CD4-positive, alpha-beta T cell treated with Interleukin-4 for 4 hours (primary cell): ENCODE measurements around the gene PVR.
"Not testable (repeated sequence)": the region's sequence is repeated elsewhere in the genome, so short reads cannot be mapped to it uniquely, and the experiment has no call there.

Source experiments
- DNase-seq: peaks from one replicate; pipeline ENCODE4 v3.0.0-alpha.2; 2020

The PVR gene

GRCh38 chr19:44643605-44644401 is at the start of gene PVR:
Gene PVR, plus strand, starts transcription at chr19:44643910. Its CDS starts 187 bp downstream, at chr19:44644097.
- no peak for DNase-seq

- DNase-seq = no peak
Observed at GRCh38 chr19:44596428-44597130, 47.1 kb upstream of the PVR start.

- DNase-seq = no peak
Observed at GRCh38 chr19:44597131-44597491, 46.6 kb upstream of the PVR start.

GRCh38 chr19:44598355-44598754 is 45.4 kb upstream of the PVR start:
- DNase-seq = no peak

- no peak for DNase-seq
Observed at GRCh38 chr19:44598880-44599279, 44.8 kb upstream of the PVR start.

GRCh38 chr19:44600466-44600865 is 43.2 kb upstream of the PVR start:
- DNase-seq = no peak

- DNase-seq = no peak
Observed at GRCh38 chr19:44602081-44602480, 41.6 kb upstream of the PVR start.

GRCh38 chr19:44603201-44603945 is 40.3 kb upstream of the PVR start:
- no peak for DNase-seq

GRCh38 chr19:44604241-44604640 is 39.5 kb upstream of the PVR start:
- DNase-seq = no peak

GRCh38 chr19:44605547-44605946 is 38.2 kb upstream of the PVR start:
- no peak for DNase-seq

GRCh38 chr19:44607049-44607448 is 36.7 kb upstream of the PVR start:
- no peak for DNase-seq

GRCh38 chr19:44607917-44608316 is 35.8 kb upstream of the PVR start:
- DNase-seq = no peak

GRCh38 chr19:44608391-44608821 is 35.3 kb upstream of the PVR start:
- no peak for DNase-seq

- no peak for DNase-seq
Observed at GRCh38 chr19:44609219-44609618, 34.5 kb upstream of the PVR start.

- DNase-seq = not testable (repeated sequence)
Observed at GRCh38 chr19:44610497-44610896, 33.2 kb upstream of the PVR start.

GRCh38 chr19:44611812-44612295 is 31.9 kb upstream of the PVR start:
- no peak for DNase-seq

- DNase-seq = no peak
Observed at GRCh38 chr19:44613295-44614178, 30.2 kb upstream of the PVR start, which contains the start of gene IGSF23. Gene IGSF23, plus strand, starts transcription at chr19:44613563. Its CDS starts 83 bp downstream, at chr19:44613646.

- DNase-seq = no peak
Observed at GRCh38 chr19:44614313-44614712, 29.4 kb upstream of the PVR start.

- DNase-seq = no peak
Observed at GRCh38 chr19:44615863-44616247, 27.9 kb upstream of the PVR start.

GRCh38 chr19:44617110-44617880 is 26.4 kb upstream of the PVR start:
- no peak for DNase-seq

- DNase-seq = no peak
Observed at GRCh38 chr19:44618640-44619357, 24.9 kb upstream of the PVR start.
